ENCODE data around the gene CHIC2. TPM values are rescaled to one million over a fixed set of nuclear protein-coding genes. Genes with fewer than 3 reads are reported as not detected.

CHIC2 gene
- total and polyA plus RNA-seq, 2 of the 8 experiments (the other 6 are each of a cell fraction or from before 2014, with no cell fraction given), result 4.5 to 10.9 TPM

DNA sequence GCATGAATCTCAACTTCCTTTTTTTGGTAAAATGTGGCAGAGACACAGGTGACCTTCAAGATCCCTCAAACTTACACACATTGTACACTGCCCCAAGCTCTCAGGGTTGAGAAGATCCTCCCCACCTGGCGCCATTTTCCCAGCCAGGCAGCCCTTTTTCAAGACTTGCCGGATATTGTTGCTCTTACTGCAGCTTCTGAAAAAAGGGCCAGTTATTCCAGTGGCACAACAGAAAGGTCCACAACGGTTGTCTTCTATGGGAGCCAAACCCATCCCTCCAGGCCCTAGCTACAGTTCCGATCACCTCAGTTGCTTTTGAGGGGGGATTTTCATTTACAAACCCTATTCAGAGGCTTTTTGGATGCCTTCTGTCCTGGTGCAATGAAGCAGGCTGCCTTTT, 101.1 kb downstream of the CHIC2 start (continued):
- TF ChIP-seq MAFK (IDR thresholded peaks at IDR 0.05; ENCODE audit: low read depth, low read length), result no peak

Measured in H1 (cell line).